GM12875 (cell line): ENCODE measurements around the gene MIOX.

Experiments
- H3K4me3 ChIP-seq: one replicate; pipeline ENCODE4 v1.5.1; 2011; ENCODE audit warnings: low read depth, low read length, control low read depth
- TF ChIP-seq, protein P1 (sequence below): IDR thresholded peaks from 2 replicates; pipeline ENCODE4 v1.5.1; 2011; ENCODE audit warnings: low read depth, mild to moderate bottlenecking, control low read depth, inconsistent platforms, low read length, moderate library complexity, borderline replicate concordance; ENCODE audit not compliant: insufficient read depth

The MIOX gene

DNA sequence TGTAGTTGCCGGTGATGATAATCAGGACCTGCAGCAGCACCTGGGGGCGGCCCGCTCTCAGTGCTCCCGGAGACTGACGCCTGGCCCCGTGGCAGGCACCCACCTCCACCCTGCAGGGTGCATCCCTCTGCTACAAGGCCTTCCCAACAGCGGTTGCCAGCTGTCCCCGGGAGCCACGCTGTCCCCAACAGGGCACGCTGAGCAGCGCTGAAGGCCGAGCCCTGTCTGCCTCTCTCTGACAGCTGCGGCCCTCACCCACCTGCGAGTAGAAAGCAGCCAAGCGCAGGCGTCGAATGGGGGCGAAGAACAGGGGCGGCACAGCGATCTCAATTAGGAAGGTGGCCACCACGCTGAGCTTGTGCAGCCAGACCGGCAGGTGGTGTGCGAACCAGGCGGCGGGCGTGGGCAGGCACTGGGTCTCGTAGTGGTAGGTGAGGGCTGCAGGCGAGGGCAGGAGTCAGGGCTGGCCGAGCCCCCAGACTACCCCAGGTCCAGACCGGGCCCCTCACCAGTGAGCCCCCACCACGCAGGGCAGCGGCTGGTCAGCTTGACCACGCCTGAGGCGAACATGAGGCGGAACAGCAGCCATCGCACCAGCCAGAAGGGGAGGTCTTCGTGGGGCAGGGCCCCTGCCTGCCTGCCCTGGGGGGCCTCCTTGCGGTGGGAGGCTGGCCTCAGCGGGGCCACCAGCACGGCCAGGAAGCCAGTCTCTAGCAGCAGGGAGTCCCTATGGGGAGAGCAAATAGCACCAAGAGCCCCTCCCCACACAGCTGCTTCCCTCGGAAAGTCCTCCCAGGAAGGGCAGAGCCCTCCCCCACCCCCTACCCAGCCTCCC lies 19.3 kb downstream of the MIOX start:
- TF ChIP-seq, protein P1, sequence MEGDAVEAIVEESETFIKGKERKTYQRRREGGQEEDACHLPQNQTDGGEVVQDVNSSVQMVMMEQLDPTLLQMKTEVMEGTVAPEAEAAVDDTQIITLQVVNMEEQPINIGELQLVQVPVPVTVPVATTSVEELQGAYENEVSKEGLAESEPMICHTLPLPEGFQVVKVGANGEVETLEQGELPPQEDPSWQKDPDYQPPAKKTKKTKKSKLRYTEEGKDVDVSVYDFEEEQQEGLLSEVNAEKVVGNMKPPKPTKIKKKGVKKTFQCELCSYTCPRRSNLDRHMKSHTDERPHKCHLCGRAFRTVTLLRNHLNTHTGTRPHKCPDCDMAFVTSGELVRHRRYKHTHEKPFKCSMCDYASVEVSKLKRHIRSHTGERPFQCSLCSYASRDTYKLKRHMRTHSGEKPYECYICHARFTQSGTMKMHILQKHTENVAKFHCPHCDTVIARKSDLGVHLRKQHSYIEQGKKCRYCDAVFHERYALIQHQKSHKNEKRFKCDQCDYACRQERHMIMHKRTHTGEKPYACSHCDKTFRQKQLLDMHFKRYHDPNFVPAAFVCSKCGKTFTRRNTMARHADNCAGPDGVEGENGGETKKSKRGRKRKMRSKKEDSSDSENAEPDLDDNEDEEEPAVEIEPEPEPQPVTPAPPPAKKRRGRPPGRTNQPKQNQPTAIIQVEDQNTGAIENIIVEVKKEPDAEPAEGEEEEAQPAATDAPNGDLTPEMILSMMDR, result no peak
- peak overlapping the region; percentile 96 for H3K4me3 ChIP-seq

DNA sequence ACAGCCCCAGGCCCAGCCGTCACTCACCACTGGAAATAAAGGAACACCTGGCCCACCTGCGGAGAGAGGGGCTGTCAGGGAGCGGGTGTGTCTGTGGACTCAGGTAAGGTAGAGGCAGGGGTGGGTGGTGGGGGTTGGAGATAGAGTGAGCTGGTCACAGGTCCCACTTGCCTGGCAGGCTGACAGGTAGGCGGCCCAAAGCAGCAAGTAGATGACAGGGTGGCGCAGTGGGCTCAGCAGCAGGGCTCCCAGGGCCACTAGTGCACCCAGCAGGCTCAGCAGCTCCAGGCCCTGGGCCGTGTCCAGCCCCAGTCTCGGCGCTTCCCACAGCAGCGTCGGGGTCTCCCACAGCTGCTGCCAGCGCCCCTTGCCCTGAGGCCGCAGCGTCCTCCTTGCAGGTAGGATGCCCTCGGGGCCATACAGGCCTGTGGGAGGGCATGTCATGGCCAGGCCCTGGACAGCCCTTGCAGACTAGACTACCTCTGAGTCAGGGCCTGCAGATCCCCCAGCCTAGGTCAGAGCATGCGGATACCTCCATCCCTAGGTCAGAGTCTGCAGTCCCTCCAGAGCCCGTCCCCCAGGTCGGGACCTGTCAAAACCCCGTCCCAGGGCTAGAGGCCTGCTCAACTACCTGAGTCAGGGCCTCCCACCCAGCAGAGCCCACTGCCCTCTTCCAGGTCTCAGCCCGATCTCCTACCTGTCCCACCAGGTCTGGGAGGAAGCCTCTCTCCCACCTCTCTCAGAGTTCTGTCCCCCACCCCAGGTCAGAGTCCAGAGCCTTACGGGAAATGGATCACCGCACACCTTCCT lies 20.2 kb downstream of the MIOX start:
- peak overlapping the region; percentile 96 for H3K4me3 ChIP-seq
- TF ChIP-seq, protein P1, result no peak

DNA sequence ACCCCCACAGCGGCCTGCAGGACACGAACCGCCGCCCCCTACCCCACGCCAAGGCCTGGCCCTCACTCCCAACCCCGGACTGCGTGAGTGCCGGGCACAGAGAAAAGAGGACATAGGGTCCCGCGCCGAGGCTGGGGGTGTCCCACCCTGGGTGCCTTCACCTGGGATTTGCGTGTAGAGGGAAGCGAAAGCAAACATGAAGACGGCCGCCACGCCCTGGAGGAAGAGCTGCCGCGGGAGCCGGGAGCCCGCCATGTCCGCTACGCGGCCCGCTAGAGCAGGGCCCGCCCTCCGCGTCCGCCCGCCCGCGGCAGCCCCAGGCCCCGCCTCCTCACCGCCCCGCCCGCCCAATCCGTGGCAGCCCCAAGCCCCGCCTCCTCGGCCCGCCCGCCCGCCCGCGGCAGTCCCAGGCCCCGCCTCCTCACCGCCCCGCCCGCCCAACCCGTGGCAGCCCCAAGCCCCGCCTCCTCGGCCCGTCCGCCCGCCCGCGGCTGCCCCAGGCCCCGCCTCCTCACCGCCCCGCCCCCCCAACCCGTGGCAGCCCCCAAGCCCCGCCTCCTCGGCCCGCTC lies 20.8 kb downstream of the MIOX start, which contains the start of gene LMF2:
Gene LMF2, minus strand, starts transcription at position 282 of the 570 bp plus-strand sequence. Its CDS starts 27 bp downstream, at position 255.
- TF ChIP-seq, protein P1, result no peak
- peak within 1 kb of the TSS; percentile 96 for H3K4me3 ChIP-seq

DNA sequence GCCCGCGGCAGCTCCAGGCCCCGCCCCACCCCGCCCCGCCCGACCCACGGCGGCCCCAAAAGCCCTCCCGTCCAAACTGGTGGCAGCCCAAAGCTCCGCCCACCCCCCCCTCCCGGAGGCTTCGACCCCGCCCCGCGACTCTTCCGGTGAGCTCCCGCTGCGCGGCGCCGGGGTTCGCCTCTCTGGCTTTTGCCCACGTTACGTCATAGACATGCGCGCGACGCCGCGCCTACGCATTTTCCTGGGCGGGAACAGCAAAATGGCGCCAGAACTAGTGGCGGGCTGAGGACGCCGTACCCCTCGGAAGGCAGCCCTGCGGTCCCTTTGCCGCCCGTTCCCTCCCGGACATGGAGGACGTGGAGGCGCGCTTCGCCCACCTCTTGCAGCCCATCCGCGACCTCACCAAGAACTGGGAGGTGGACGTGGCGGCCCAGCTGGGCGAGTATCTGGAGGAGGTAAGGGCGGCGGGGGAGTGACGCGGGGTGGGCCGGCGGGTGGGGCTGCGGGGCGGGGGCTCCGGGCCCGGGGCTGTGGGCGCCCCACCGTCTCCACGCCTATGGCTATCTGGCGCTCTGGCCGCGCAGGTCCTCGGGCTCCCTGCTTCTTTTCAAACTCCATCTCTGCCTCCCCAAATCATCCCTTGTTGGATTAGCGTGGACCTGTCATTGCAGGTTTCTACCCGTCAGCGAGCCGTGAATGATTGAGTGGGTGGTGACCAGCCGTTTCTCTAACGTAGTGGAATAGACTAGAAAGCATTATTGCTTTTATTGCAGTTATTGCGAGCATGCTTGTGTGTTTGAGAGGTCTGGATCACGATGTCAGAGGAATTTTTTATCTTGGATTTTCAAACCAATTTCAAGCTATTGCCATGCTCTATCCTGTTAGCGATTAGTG lies 21.6 kb downstream of the MIOX start, which contains the start of gene NCAPH2:
Gene NCAPH2, plus strand, starts transcription at position 234 of the 894 bp plus-strand sequence. Its CDS starts 114 bp downstream, at position 348.
- H3K4me3 ChIP-seq, result peak within 1 kb of the TSS; percentile 96
- TF ChIP-seq, protein P1, result no peak

DNA sequence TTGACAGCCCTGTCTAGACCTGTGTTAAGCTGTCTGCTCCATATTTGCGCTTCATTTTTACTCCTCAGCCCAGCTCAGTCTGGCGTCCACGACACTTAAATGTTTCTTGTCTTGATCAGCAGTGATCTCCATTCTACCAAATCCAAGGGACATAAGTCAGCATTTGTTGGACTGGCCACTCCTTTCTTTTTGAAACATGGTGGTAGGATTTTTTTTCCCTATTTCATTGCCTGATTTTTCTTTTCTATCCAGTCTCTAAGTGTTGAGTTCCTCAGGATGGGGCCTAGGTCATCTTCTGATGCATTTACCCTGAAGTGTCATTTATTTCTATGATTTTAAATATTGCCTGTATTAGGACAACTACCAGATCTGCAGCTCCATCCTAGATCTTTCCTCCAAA lies 22.2 kb downstream of the MIOX start:
- H3K4me3 ChIP-seq, result peak overlapping the region; percentile 89
- TF ChIP-seq, protein P1, result no peak

DNA sequence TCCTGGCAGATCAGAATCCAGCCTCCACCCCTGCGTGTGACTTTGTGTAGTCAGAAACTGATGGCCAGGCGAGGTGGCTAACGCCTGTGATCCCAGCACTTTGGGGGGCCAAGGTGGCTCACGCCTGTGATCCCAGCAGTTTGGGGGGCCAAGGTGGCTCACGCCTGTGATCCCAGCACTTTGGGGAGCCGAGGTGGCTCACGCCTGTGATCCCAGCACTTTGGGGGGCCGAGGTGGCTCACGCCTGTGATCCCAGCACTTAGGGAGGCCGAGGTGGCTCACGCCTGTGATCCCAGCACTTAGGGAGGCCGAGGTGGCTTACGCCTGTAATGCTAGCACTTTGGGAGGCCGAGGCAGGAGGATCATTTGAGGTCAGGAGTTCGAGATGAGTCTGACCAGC lies 26.5 kb downstream of the MIOX start:
- TF ChIP-seq, protein P1, result no peak
- no peak overlapping the region for H3K4me3 ChIP-seq
